ENCODE data around the gene ATP1B3.

DNA sequence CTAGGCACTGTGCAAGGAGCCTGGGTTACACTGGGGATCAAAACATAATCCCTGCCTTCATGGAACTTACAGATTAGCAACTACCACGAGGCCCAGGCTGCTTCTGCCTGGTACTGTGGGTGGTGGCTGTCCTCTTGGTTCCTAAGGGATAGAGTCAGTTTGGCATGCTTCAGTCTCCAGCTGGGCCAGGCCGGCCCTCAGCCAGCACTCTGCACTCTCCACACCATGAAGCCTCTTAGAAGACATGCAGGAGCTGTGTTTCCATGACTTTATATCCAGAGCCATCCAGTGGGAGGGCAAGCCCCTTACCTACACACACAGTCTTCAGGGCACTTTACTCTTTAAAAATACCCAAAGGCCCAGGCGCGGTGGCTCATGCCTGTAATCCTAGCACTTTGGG is 54.4 kb downstream of the ATP1B3 start:
- no peak for TF ChIP-seq CTCF (IDR thresholded peaks at IDR 0.05; ENCODE audit: poor library complexity)
- TF ChIP-seq EZH2 (IDR thresholded peaks at IDR 0.05; ENCODE audit: borderline replicate concordance): no peak
- TF ChIP-seq EZH2phosphoT487 (IDR thresholded peaks at IDR 0.05; ENCODE audit: low read depth, severe bottlenecking, unreplicated experiment): no peak

All from hepatocyte (in vitro differentiated cells).